K562 (cell line): ENCODE data around the gene ADAP1. TPM values are rescaled to one million over a fixed set of nuclear protein-coding genes. Genes with fewer than 3 reads are reported as not detected.
A peak's percentile ranks its signal among the peaks of the same experiment; 100 is the strongest.

Experiments
- BMI1 ChIP-seq: fragments of 150-350 bp; IDR thresholded peaks from 2 replicates; pipeline ENCODE4 v1.6.1; 2014; ENCODE audit warnings: low read length
- CBX3 ChIP-seq, 2 experiments: IDR thresholded peaks; 1 replicate in 1 of 2; 2 replicates in 1 of 2; pipeline ENCODE4 v1.6.1; 2012; ENCODE audit warnings: inconsistent platforms in 2 of 2, low read length in 2 of 2, borderline replicate concordance in 1 of 2, control low read depth in 1 of 2
- CREB3 ChIP-seq: fragments of 450-650 bp; conservative IDR thresholded peaks from 2 replicates; pipeline ENCODE4 v1.6.1; 2016; ENCODE audit warnings: missing genetic modification characterization, low read depth, mild to moderate bottlenecking, missing compliant biosample characterization, moderate library complexity
- EHMT2 ChIP-seq: fragments of 450-650 bp; IDR thresholded peaks from 2 replicates; pipeline ENCODE4 v1.6.1; 2018; ENCODE audit warnings: antibody characterized with exemption
- ESRRB ChIP-seq: fragments of 250-450 bp; sonication (Bioruptor Pico); IDR thresholded peaks from 2 replicates; pipeline ENCODE4 v1.5.0; 2020; ENCODE audit warnings: mild to moderate bottlenecking, moderate library complexity, borderline replicate concordance
- GABPB1 ChIP-seq: sonication (generic); formaldehyde crosslinking; IDR thresholded peaks from 2 replicates; pipeline ENCODE4 v1.8.0; 2022; ENCODE audit warnings: mild to moderate bottlenecking, missing genetic modification reagents
- HDAC6 ChIP-seq: IDR thresholded peaks from 2 replicates; pipeline ENCODE4 v1.6.1; 2012; ENCODE audit warnings: low read depth, mild to moderate bottlenecking, control low read depth, inconsistent platforms, low read length, moderate library complexity
- HEY1 ChIP-seq: fragments of 250-450 bp; sonication (Bioruptor Pico); IDR thresholded peaks from 2 replicates; pipeline ENCODE4 v1.5.0; 2020; ENCODE audit warnings: mild to moderate bottlenecking, moderate library complexity, borderline replicate concordance
- MNT ChIP-seq, 2 experiments: fragments of 450-650 bp; conservative IDR thresholded peaks; 2 replicates each; pipeline ENCODE4 v1.6.1; 2017; ENCODE audit warnings: mild to moderate bottlenecking in 2 of 2, moderate library complexity in 2 of 2
- MTA1 ChIP-seq: fragments of 450-650 bp; IDR thresholded peaks from 2 replicates; pipeline ENCODE4 v1.6.1; 2017; ENCODE audit warnings: borderline replicate concordance
- NCOR1 ChIP-seq: fragments of 450-650 bp; IDR thresholded peaks from 2 replicates; pipeline ENCODE4 v1.6.1; 2016; ENCODE audit warnings: mild to moderate bottlenecking, moderate library complexity
- NKRF ChIP-seq: fragments of 450-650 bp; IDR thresholded peaks from 2 replicates; pipeline ENCODE4 v1.6.1; 2016; ENCODE audit warnings: borderline replicate concordance
- PKNOX1 ChIP-seq: fragments of 450-650 bp; IDR thresholded peaks from 2 replicates; pipeline ENCODE4 v1.6.1; 2016
- SRSF7 ChIP-seq: fragments of 200-400 bp; formaldehyde crosslinking; optimal IDR thresholded peaks from 2 replicates; pipeline ENCODE3; 2017; ENCODE audit warnings: mild to moderate bottlenecking, low read depth, low read length
- TCF7 ChIP-seq: sonication (generic); IDR thresholded peaks from 2 replicates; pipeline ENCODE4 v1.6.1; 2016; ENCODE audit warnings: antibody characterized with exemption, borderline replicate concordance
- TEAD1 ChIP-seq, 2 experiments: fragments of 450-650 bp in 1 of 2; sonication (generic) in 1 of 2; formaldehyde crosslinking; IDR thresholded peaks; 2 replicates each; pipeline versions ENCODE4 v1.4.0 to v1.8.0; 2020 to 2022; ENCODE audit warnings: mild to moderate bottlenecking in 2 of 2, missing genetic modification reagents in 1 of 2
- TGIF2 ChIP-seq: sonication (generic); formaldehyde crosslinking; IDR thresholded peaks from 2 replicates; pipeline ENCODE4 v1.8.1; 2022; ENCODE audit warnings: mild to moderate bottlenecking, missing genetic modification reagents, moderate library complexity
- THRAP3 ChIP-seq: fragments of 450-650 bp; IDR thresholded peaks from 2 replicates; pipeline ENCODE4 v1.6.1; 2016; ENCODE audit warnings: mild to moderate bottlenecking, inconsistent platforms, borderline replicate concordance
- USF2 ChIP-seq: sonication (generic); formaldehyde crosslinking; IDR thresholded peaks from 2 replicates; pipeline ENCODE4 v1.5.0; 2020; ENCODE audit warnings: missing genetic modification reagents
- ZNF143 ChIP-seq: sonication (generic); formaldehyde crosslinking; IDR thresholded peaks from 2 replicates; pipeline ENCODE4 v1.9.0; 2022; ENCODE audit warnings: mild to moderate bottlenecking, missing genetic modification reagents
- ZNF263 ChIP-seq: sonication (generic); formaldehyde crosslinking; IDR thresholded peaks from 2 replicates; pipeline ENCODE4 v1.8.0; 2022; ENCODE audit warnings: mild to moderate bottlenecking, missing genetic modification reagents, borderline replicate concordance
- ZNF436 ChIP-seq: fragments of 250-450, 450-650 bp; sonication (Bioruptor Pico); formaldehyde crosslinking; IDR thresholded peaks from 2 replicates; pipeline ENCODE4 v1.7.0; 2020; ENCODE audit warnings: mild to moderate bottlenecking
- polyA plus RNA-seq, 8 experiments: library from polyadenylated mRNA; depleted of rRNA in 4 of 8; stranded (reverse) in 5 of 8; unstranded in 3 of 8; fragments of >200 nt; fragmentation: Nextera tagmentation in 2 of 8; fragmentation: Illumina TruSeq in 1 of 8; extraction: Ambion mirVana in 2 of 8; extraction: Trizol in 1 of 8; gene quantifications; 2 replicates each; pipeline versions ENCODE4 v1.2.1 to v1.2.3, GENCODE V29; 2011 to 2014; ENCODE audit warnings: inconsistent platforms in 1 of 8, missing spikeins in 1 of 8
- total RNA-seq, 7 experiments: library from RNA; depleted of rRNA in 6 of 7; stranded (reverse); fragments of >200 nt in 6 of 7; fragmentation: Illumina TruSeq in 2 of 7; extraction: Trizol in 2 of 7; gene quantifications; 2 replicates each; pipeline versions ENCODE4 v1.2.1 to v1.2.3, GENCODE V29; 2011 to 2021; ENCODE audit warnings: low replicate concordance in 1 of 7

The ADAP1 gene
- total and polyA plus RNA-seq, 9 of the 15 experiments (the other 6 are each of a cell fraction or from before 2014, with no cell fraction given) = 0.27 to 1.4 (median 0.52) TPM; not detected in 3

- peak; percentile 29; the same call in 1 of the 2 replicates for TF ChIP-seq PKNOX1
- 0 out of 2 replicates have a peak, but pooled peaks have one; percentile 12 for TF ChIP-seq THRAP3
- TF ChIP-seq ESRRB (CRISPR knock-in tag) = no peak
- peak; percentile 36 to 93; a peak in 2 of 4 replicates for TF ChIP-seq TEAD1 (CRISPR knock-in tag; IDR thresholded peaks at IDR 0.05)
- TF ChIP-seq SRSF7 = no peak
- peak; percentile 90 for TF ChIP-seq ZNF263 (CRISPR knock-in tag)
- TF ChIP-seq HDAC6 = no peak
- TF ChIP-seq CREB3 (tag) = peak; percentile 68
- TF ChIP-seq HEY1 (CRISPR knock-in tag) = no peak
- 0 out of 2 replicates have a peak, but pooled peaks have one; percentile 5 for TF ChIP-seq NCOR1
- peak; percentile 75 for TF ChIP-seq USF2 (CRISPR knock-in tag)
- peak; percentile 79; the same call in 1 of the 2 replicates for TF ChIP-seq NKRF
- no peak for TF ChIP-seq ZNF436 (CRISPR knock-in tag)
- no peak for TF ChIP-seq TCF7
- TF ChIP-seq ZNF143 (CRISPR knock-in tag) = no peak; the same call in 1 of the 2 replicates
- no peak for TF ChIP-seq BMI1
- no peak for TF ChIP-seq EHMT2
- TF ChIP-seq CBX3 (IDR thresholded peaks at IDR 0.05; ENCODE audit: borderline replicate concordance in 1 of 2, low read length in 2 of 2) = peak in 1 of 2 experiments; percentile 97; a peak in 2 of 3 replicates
- TF ChIP-seq TGIF2 (CRISPR knock-in tag) = 0 out of 2 replicates have a peak, but pooled peaks have one; percentile 78
- TF ChIP-seq MNT (conservative IDR thresholded peaks at IDR 0.05) = peak; percentile 98 to 99
- TF ChIP-seq GABPB1 (CRISPR knock-in tag) = peak; percentile 82
- no peak for TF ChIP-seq MTA1
Measured at GRCh38 chr7:873367-874002, 81.0 kb downstream of the ADAP1 start (continued).
